Activated CD4-positive, alpha-beta memory T cell treated with anti-CD3 and anti-CD28 coated beads, Interleukin-2, amount 10 ng/mL, durations not matched to agents 7 days and 5 days (primary cell): ENCODE measurements around the gene C1QTNF8. TPM values are rescaled to one million over a fixed set of nuclear protein-coding genes. Genes with fewer than 3 reads are reported as not detected.

ENCODE experiments used
- CTCF ChIA-PET: fragments of 350-600 bp; sonication (Branson Sonifier 250); formaldehyde crosslinking; loops from one replicate; lab custom pipeline; 2021; ENCODE audit warnings: antibody characterized with exemption, inconsistent platforms; lab: Charles Lee
- POLR2A ChIA-PET: fragments of 350-600 bp; sonication (Branson Sonifier 250); formaldehyde crosslinking; loops from one replicate; lab custom pipeline; 2021; ENCODE audit warnings: antibody characterized with exemption; lab: Charles Lee
- DNase-seq: peaks from one replicate; pipeline ENCODE4 v3.0.0-alpha.2; 2020
- H3K27ac Mint-ChIP-seq: one replicate; pipeline ENCODE4 v1.8.0; 2021; ENCODE audit warnings: mild to moderate bottlenecking, mixed read lengths
- H3K27me3 Mint-ChIP-seq: one replicate; pipeline ENCODE4 v1.8.0; 2021; ENCODE audit warnings: mixed read lengths
- H3K36me3 Mint-ChIP-seq: one replicate; pipeline ENCODE4 v1.8.0; 2021; ENCODE audit warnings: low read depth, mixed read lengths
- H3K4me1 Mint-ChIP-seq: one replicate; pipeline ENCODE4 v1.8.0; 2021; ENCODE audit warnings: mixed read lengths
- H3K4me3 Mint-ChIP-seq: one replicate; pipeline ENCODE4 v1.8.0; 2021; ENCODE audit warnings: mild to moderate bottlenecking, mixed read lengths
- H3K9me3 Mint-ChIP-seq: one replicate; pipeline ENCODE4 v1.8.0; 2021; ENCODE audit warnings: mixed read lengths
- total RNA-seq, 2 experiments: library from RNA; stranded (reverse); gene quantifications; one replicate each; pipeline ENCODE4 v1.2.3, GENCODE V29; 2021

The C1QTNF8 gene
- total RNA-seq, 2 experiments from 2014 or later = not detected

- Mint-ChIP-seq H3K4me3 (no peak overlapping the region), H3K4me1 (no peaks in the 10 kb centered on the region), H3K36me3 (no peaks in the 10 kb centered on the region), H3K27ac (no peak overlapping the region), H3K9me3 (no peaks in the 10 kb centered on the region), H3K27me3 (no peaks in the 10 kb centered on the region)
- POLR2A ChIA-PET = no interaction called here
- DNase-seq = no peak
- CTCF ChIA-PET = no interaction called here
Observed at GRCh38 chr16:1123525-1124230, 27.6 kb upstream of the C1QTNF8 start.

- Mint-ChIP-seq H3K27me3 (no peaks in the 10 kb centered on the region), H3K36me3 (no peaks in the 10 kb centered on the region), H3K9me3 (no peaks in the 10 kb centered on the region), H3K27ac (no peak overlapping the region), H3K4me3 (no peak overlapping the region), H3K4me1 (no peaks in the 10 kb centered on the region)
- no peak for DNase-seq
- ChIA-PET POLR2A (no interaction called here), CTCF (no interaction called here)
Observed at GRCh38 chr16:1122398-1122765, 26.3 kb upstream of the C1QTNF8 start.

GRCh38 chr16:1121601-1122397, 25.8 kb upstream of the C1QTNF8 start:
- Mint-ChIP-seq H3K9me3 (no peaks in the 10 kb centered on the region), H3K27me3 (no peaks in the 10 kb centered on the region), H3K27ac (no peak overlapping the region), H3K36me3 (no peaks in the 10 kb centered on the region), H3K4me1 (no peaks in the 10 kb centered on the region), H3K4me3 (no peak overlapping the region)
- ChIA-PET POLR2A (no interaction called here), CTCF (no interaction called here)
- no peak for DNase-seq

- H3K27ac Mint-ChIP-seq = no peak overlapping the region
- no peaks in the 10 kb centered on the region for H3K9me3 Mint-ChIP-seq
- ChIA-PET POLR2A (no interaction called here), CTCF (no interaction called here)
- no peak overlapping the region for H3K4me3 Mint-ChIP-seq
- H3K4me1 Mint-ChIP-seq = no peaks in the 10 kb centered on the region
- no peak for DNase-seq
- no peaks in the 10 kb centered on the region for H3K27me3 Mint-ChIP-seq
- no peaks in the 10 kb centered on the region for H3K36me3 Mint-ChIP-seq
Observed at GRCh38 chr16:1121009-1121408, 25.0 kb upstream of the C1QTNF8 start.

GRCh38 chr16:1120577-1120941, 24.5 kb upstream of the C1QTNF8 start:
- H3K4me3 Mint-ChIP-seq = no peak overlapping the region
- no peak for DNase-seq
- ChIA-PET CTCF (no interaction called here), POLR2A (no interaction called here)
- H3K27ac Mint-ChIP-seq = no peak overlapping the region
- no peaks in the 10 kb centered on the region for H3K36me3 Mint-ChIP-seq
- H3K4me1 Mint-ChIP-seq = no peaks in the 10 kb centered on the region
- H3K9me3 Mint-ChIP-seq = no peaks in the 10 kb centered on the region
- no peaks in the 10 kb centered on the region for H3K27me3 Mint-ChIP-seq

- DNase-seq = no peak
- Mint-ChIP-seq H3K4me1 (no peaks in the 10 kb centered on the region), H3K4me3 (no peak overlapping the region), H3K9me3 (no peaks in the 10 kb centered on the region), H3K27me3 (no peaks in the 10 kb centered on the region), H3K27ac (no peak overlapping the region), H3K36me3 (no peaks in the 10 kb centered on the region)
- ChIA-PET POLR2A (no interaction called here), CTCF (no interaction called here)
Observed at GRCh38 chr16:1119766-1120576, 23.9 kb upstream of the C1QTNF8 start.

- no peaks in the 10 kb centered on the region for H3K27me3 Mint-ChIP-seq
- CTCF ChIA-PET = no interaction called here
Observed at GRCh38 chr16:1119129-1119528, 23.1 kb upstream of the C1QTNF8 start.

GRCh38 chr16:1117926-1118325, 21.9 kb upstream of the C1QTNF8 start:
- ChIA-PET POLR2A (no interaction called here), CTCF (no interaction called here)
- Mint-ChIP-seq H3K4me3 (no peak overlapping the region), H3K4me1 (no peaks in the 10 kb centered on the region), H3K36me3 (no peaks in the 10 kb centered on the region), H3K9me3 (no peaks in the 10 kb centered on the region), H3K27me3 (no peaks in the 10 kb centered on the region), H3K27ac (no peak overlapping the region)
- DNase-seq = no peak

More at GRCh38 chr16:1119129-1119528, 23.1 kb upstream of the C1QTNF8 start:
- no peak for DNase-seq
- H3K9me3 Mint-ChIP-seq = no peaks in the 10 kb centered on the region
- H3K4me3 Mint-ChIP-seq = no peak overlapping the region
- POLR2A ChIA-PET = no interaction called here
- no peaks in the 10 kb centered on the region for H3K4me1 Mint-ChIP-seq
- H3K36me3 Mint-ChIP-seq = no peaks in the 10 kb centered on the region
- no peak overlapping the region for H3K27ac Mint-ChIP-seq

GRCh38 chr16:1117176-1117900, 21.3 kb upstream of the C1QTNF8 start:
- no peak overlapping the region for H3K4me3 Mint-ChIP-seq
- no peaks in the 10 kb centered on the region for H3K9me3 Mint-ChIP-seq
- POLR2A ChIA-PET = no interaction called here
- no peaks in the 10 kb centered on the region for H3K4me1 Mint-ChIP-seq
- H3K27me3 Mint-ChIP-seq = no peaks in the 10 kb centered on the region
- no peak for DNase-seq
- H3K27ac Mint-ChIP-seq = no peak overlapping the region
- CTCF ChIA-PET = no interaction called here
- H3K36me3 Mint-ChIP-seq = no peaks in the 10 kb centered on the region

- H3K9me3 Mint-ChIP-seq = no peaks in the 10 kb centered on the region
- H3K4me1 Mint-ChIP-seq = no peaks in the 10 kb centered on the region
- no peaks in the 10 kb centered on the region for H3K27me3 Mint-ChIP-seq
- no peak for DNase-seq
- no peaks in the 10 kb centered on the region for H3K36me3 Mint-ChIP-seq
- no peak overlapping the region for H3K27ac Mint-ChIP-seq
- CTCF ChIA-PET = interaction anchor here (0.5 kb wide), 1 partner anchor 1204 kb away, joined by 3 read pairs; no protein-coding TSS in a partner anchor
- no peak overlapping the region for H3K4me3 Mint-ChIP-seq
- POLR2A ChIA-PET = no interaction called here
Observed at GRCh38 chr16:1116693-1117077, 20.6 kb upstream of the C1QTNF8 start.

- no peaks in the 10 kb centered on the region for H3K9me3 Mint-ChIP-seq
- H3K27ac Mint-ChIP-seq = no peak overlapping the region
- no peak for DNase-seq
- no peaks in the 10 kb centered on the region for H3K36me3 Mint-ChIP-seq
- ChIA-PET CTCF (no interaction called here), POLR2A (no interaction called here)
- no peaks in the 10 kb centered on the region for H3K27me3 Mint-ChIP-seq
- H3K4me3 Mint-ChIP-seq = no peak overlapping the region
- no peaks in the 10 kb centered on the region for H3K4me1 Mint-ChIP-seq
Observed at GRCh38 chr16:1113889-1114526, 18.0 kb upstream of the C1QTNF8 start.

- DNase-seq = no peak
- Mint-ChIP-seq H3K4me3 (no peak overlapping the region), H3K9me3 (no peaks in the 10 kb centered on the region), H3K27me3 (no peaks in the 10 kb centered on the region), H3K36me3 (no peaks in the 10 kb centered on the region), H3K27ac (no peak overlapping the region), H3K4me1 (no peaks in the 10 kb centered on the region)
- CTCF ChIA-PET = no interaction called here
- POLR2A ChIA-PET = no interaction called here
Observed at GRCh38 chr16:1113489-1113888, 17.4 kb upstream of the C1QTNF8 start.
